H1 (cell line): ENCODE data around the gene PTCRA.
A peak's percentile ranks its signal among the peaks of the same experiment; 100 is the strongest.

Experiments used
- GTF2F1 ChIP-seq: IDR thresholded peaks from 2 replicates; pipeline ENCODE4 v1.6.1; 2012; ENCODE audit warnings: low read depth, low read length, improper control_type of control experiment, borderline replicate concordance
- NRF1 ChIP-seq: IDR thresholded peaks from 2 replicates; pipeline ENCODE4 v1.6.1; 2011; ENCODE audit warnings: mild to moderate bottlenecking, low read depth, low read length, improper control_type of control experiment
- RXRA ChIP-seq: IDR thresholded peaks from 2 replicates; pipeline ENCODE4 v1.6.1; 2011; ENCODE audit warnings: low read depth, mild to moderate bottlenecking, low read length, moderate library complexity; ENCODE audit not compliant: insufficient read depth
- YY1 ChIP-seq: IDR thresholded peaks from 2 replicates; pipeline ENCODE4 v1.6.1; 2011; ENCODE audit warnings: low read depth, mild to moderate bottlenecking, low read length
- TF ChIP-seq, protein P1 (sequence below), 3 experiments: IDR thresholded peaks; 1 replicate in 2 of 3; 2 replicates in 1 of 3; pipeline versions ENCODE4 v1.5.1 to v1.6.1; 2011; ENCODE audit warnings: low read length in 3 of 3, mild to moderate bottlenecking in 3 of 3, inconsistent platforms in 2 of 3, low read depth in 1 of 3, moderate library complexity in 1 of 3; ENCODE audit not compliant: insufficient read depth in 1 of 3; ENCODE audit errors: control extremely low read depth in 1 of 3

DNA sequence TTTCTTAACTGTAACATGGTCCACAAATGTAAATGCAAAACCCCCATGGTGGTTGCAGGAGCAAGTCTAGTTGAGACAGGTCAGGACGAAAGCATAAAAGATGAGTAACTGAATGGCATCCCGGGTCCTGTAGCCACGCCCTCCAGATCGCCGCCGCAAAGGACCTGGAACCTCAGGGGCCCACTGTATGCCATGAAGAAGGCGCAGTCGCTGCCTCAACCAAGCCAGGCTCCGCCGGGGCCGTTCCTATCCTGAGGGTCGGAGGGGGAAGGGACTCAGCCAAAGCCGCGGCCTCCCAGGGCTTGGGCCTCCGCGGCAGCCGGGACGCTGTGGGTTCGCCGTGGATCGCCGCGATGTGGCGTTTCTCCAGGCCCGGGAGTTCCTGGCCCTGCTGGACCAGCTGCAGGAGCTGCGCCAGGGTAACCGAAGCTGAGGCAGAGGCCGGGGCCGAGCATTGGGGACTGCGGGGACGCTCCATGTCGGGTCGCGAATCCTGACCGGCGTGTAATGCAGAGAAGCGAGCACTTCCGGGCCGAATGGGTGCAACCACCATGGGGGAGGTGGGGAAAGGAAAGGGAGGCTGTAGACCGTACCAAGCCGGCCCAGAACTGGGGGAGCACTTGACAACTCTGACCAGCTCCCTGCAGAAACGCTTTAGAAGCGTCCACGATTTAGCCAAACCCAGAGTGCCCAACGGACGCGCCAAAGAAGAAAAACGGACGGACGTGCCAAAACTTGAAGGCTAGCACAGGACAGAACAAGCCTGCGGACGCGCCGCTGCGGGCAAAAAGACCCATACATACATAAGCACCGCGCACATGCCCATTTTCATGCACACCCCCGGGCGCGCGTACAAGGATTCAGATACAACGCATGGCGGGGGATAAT is 25.3 kb upstream of the PTCRA start:
- TF ChIP-seq YY1 (peak; percentile 5; the same call in 1 of the 2 replicates), NRF1 (no peak), GTF2F1 (no peak), RXRA (no peak)
- TF ChIP-seq, protein P1, sequence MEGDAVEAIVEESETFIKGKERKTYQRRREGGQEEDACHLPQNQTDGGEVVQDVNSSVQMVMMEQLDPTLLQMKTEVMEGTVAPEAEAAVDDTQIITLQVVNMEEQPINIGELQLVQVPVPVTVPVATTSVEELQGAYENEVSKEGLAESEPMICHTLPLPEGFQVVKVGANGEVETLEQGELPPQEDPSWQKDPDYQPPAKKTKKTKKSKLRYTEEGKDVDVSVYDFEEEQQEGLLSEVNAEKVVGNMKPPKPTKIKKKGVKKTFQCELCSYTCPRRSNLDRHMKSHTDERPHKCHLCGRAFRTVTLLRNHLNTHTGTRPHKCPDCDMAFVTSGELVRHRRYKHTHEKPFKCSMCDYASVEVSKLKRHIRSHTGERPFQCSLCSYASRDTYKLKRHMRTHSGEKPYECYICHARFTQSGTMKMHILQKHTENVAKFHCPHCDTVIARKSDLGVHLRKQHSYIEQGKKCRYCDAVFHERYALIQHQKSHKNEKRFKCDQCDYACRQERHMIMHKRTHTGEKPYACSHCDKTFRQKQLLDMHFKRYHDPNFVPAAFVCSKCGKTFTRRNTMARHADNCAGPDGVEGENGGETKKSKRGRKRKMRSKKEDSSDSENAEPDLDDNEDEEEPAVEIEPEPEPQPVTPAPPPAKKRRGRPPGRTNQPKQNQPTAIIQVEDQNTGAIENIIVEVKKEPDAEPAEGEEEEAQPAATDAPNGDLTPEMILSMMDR (IDR thresholded peaks at IDR 0.05; ENCODE audit: control extremely low read depth in 1 of 3, insufficient read depth in 1 of 3, low read depth in 1 of 3, low read length in 3 of 3), result no peak
